Islet of Langerhans (tissue), 1 donor: ENCODE measurements around the gene ELOVL2.

Source experiments
- FAIRE-seq: peaks from one replicate; lab custom pipeline; 2011; peaks lifted over from hg19 to GRCh38; lab: Jason Lieb, UNC

Gene ELOVL2

GRCh38 chr6:10977231-10977968 is 66.7 kb downstream of the ELOVL2 start:
- FAIRE-seq: no peak

GRCh38 chr6:10976571-10976970 is 67.5 kb downstream of the ELOVL2 start:
- no peak for FAIRE-seq

GRCh38 chr6:10972196-10972595 is 71.9 kb downstream of the ELOVL2 start:
- FAIRE-seq: no peak

- no peak for FAIRE-seq
These were observed 73.4 kb downstream of the ELOVL2 start for GRCh38 chr6:10970731-10971130.

- no peak for FAIRE-seq
These were observed 75.3 kb downstream of the ELOVL2 start for GRCh38 chr6:10968776-10969175.

GRCh38 chr6:10964684-10965083 is 79.4 kb downstream of the ELOVL2 start:
- no peak for FAIRE-seq

GRCh38 chr6:10963113-10963512 is 81.0 kb downstream of the ELOVL2 start:
- FAIRE-seq: no peak

- FAIRE-seq: no peak
These were observed 81.4 kb downstream of the ELOVL2 start for GRCh38 chr6:10962673-10963072.

- FAIRE-seq: no peak
These were observed 82.3 kb downstream of the ELOVL2 start for GRCh38 chr6:10961837-10962236.

- no peak for FAIRE-seq
These were observed 83.9 kb downstream of the ELOVL2 start for GRCh38 chr6:10960171-10960570.

GRCh38 chr6:10957414-10957886 is 86.7 kb downstream of the ELOVL2 start:
- no peak for FAIRE-seq

GRCh38 chr6:10956776-10957175 is 87.3 kb downstream of the ELOVL2 start:
- FAIRE-seq: no peak

- no peak for FAIRE-seq
These were observed 89.5 kb downstream of the ELOVL2 start for GRCh38 chr6:10954590-10955010.

GRCh38 chr6:10951675-10952282 is 92.3 kb downstream of the ELOVL2 start:
- peak; percentile 93 for FAIRE-seq

GRCh38 chr6:10949579-10950490 is 94.3 kb downstream of the ELOVL2 start:
- no peak for FAIRE-seq

- no peak for FAIRE-seq
These were observed 96.1 kb downstream of the ELOVL2 start for GRCh38 chr6:10947966-10948365.

- FAIRE-seq: no peak
These were observed 98.3 kb downstream of the ELOVL2 start for GRCh38 chr6:10945845-10946244.

- no peak for FAIRE-seq
These were observed 104.3 kb downstream of the ELOVL2 start for GRCh38 chr6:10939840-10940239.

GRCh38 chr6:10933126-10933525 is 111.0 kb downstream of the ELOVL2 start:
- FAIRE-seq: no peak
